T-cell (primary cell): ENCODE data around the gene GAS2L1. TPM values are rescaled to one million over a fixed set of nuclear protein-coding genes. Genes with fewer than 3 reads are reported as not detected.

Source experiments
- ATAC-seq, 4 experiments: fragments of 200-7000 bp in 3 of 4; fragments of 150-1000 bp in 1 of 4; cut with Tn5 transposase; replicated peaks in 1 of 4; 1 replicate in 3 of 4; 2 replicates in 1 of 4; pipeline ENCODE4 v1.10.0; 2021; ENCODE audit warnings: moderate library complexity in 3 of 4, mild to moderate bottlenecking in 2 of 4, moderate number of reproducible peaks in 1 of 4
- CTCF ChIA-PET, 2 donors: fragments of 300-600 bp; sonication (Branson Sonifier 250); formaldehyde crosslinking; loops; one replicate each; lab custom pipeline; 2022; ENCODE audit warnings: antibody characterized with exemption in 2 of 2; lab: Charles Lee
- POLR2A ChIA-PET, 2 donors: fragments of 300-600 bp; sonication (Branson Sonifier 250); formaldehyde crosslinking; loops; one replicate each; lab custom pipeline; 2022; ENCODE audit warnings: antibody characterized with exemption in 2 of 2; lab: Charles Lee
- DNase-seq, 35 experiments: peaks; one replicate each; pipeline versions ENCODE4 v3.0.0 to v3.0.0-alpha.2; 2013 to 2023
- H3K27ac ChIP-seq: one replicate; pipeline ENCODE4 v1.5.1; 2013; ENCODE audit warnings: low read length
- H3K27me3 ChIP-seq, 2 experiments: replicated peaks in 1 of 2; 1 replicate in 1 of 2; 2 replicates in 1 of 2; pipeline versions ENCODE4 v1.6.1 to v1.7.0; 2013; ENCODE audit warnings: low read length in 1 of 2, mixed read lengths in 1 of 2; ENCODE audit not compliant: control insufficient read depth in 2 of 2, insufficient read depth in 2 of 2; ENCODE audit errors: extremely low read depth in 1 of 2
- H3K36me3 ChIP-seq, 2 donors: 1 replicate in 1 of 2; 2 replicates in 1 of 2; pipeline versions ENCODE4 v1.6.1 to v1.7.0; 2013; ENCODE audit warnings: low read length in 1 of 2; ENCODE audit not compliant: control insufficient read depth in 2 of 2, insufficient read depth in 1 of 2; ENCODE audit errors: extremely low read depth in 1 of 2
- H3K4me1 ChIP-seq, 2 experiments: 1 replicate in 1 of 2; 2 replicates in 1 of 2; pipeline versions ENCODE4 v1.6.1 to v1.7.0; 2013; ENCODE audit warnings: low read length in 2 of 2, mixed read lengths in 1 of 2; ENCODE audit not compliant: insufficient read depth in 2 of 2, control insufficient read depth in 1 of 2; ENCODE audit errors: extremely low read depth in 1 of 2
- H3K4me3 ChIP-seq, 2 donors: 1 replicate in 1 of 2; 2 replicates in 1 of 2; pipeline versions ENCODE4 v1.5.1 to v1.7.0; 2013; ENCODE audit warnings: mild to moderate bottlenecking in 2 of 2, low read length in 1 of 2, moderate library complexity in 1 of 2; ENCODE audit not compliant: control insufficient read depth in 1 of 2; ENCODE audit errors: extremely low read depth in 1 of 2
- H3K9me3 ChIP-seq: 2 replicates; pipeline ENCODE4 v1.7.0; 2013
- H3K27ac Mint-ChIP-seq, 2 donors: one replicate each; pipeline ENCODE4 v1.8.0; 2020 to 2021; ENCODE audit warnings: mild to moderate bottlenecking in 2 of 2, mixed read lengths in 2 of 2
- H3K27me3 Mint-ChIP-seq, 2 donors: one replicate each; pipeline ENCODE4 v1.8.0; 2021 to 2022; ENCODE audit warnings: mixed read lengths in 2 of 2
- H3K36me3 Mint-ChIP-seq: one replicate; pipeline ENCODE4 v1.8.0; 2021; ENCODE audit warnings: mixed read lengths
- H3K4me1 Mint-ChIP-seq, 3 donors: one replicate each; pipeline ENCODE4 v1.8.0; 2020 to 2022; ENCODE audit warnings: mixed read lengths in 3 of 3, mild to moderate bottlenecking in 1 of 3
- H3K4me3 Mint-ChIP-seq, 3 donors: one replicate each; pipeline ENCODE4 v1.8.0; 2020 to 2022; ENCODE audit warnings: mild to moderate bottlenecking in 3 of 3, mixed read lengths in 3 of 3, moderate library complexity in 3 of 3
- H3K9me3 Mint-ChIP-seq, 3 donors: one replicate each; pipeline ENCODE4 v1.8.0; 2020 to 2022; ENCODE audit warnings: mixed read lengths in 3 of 3
- WGBS: methylation state at CpG from one replicate; pipeline ENCODE4 v1.1.5; 2013; ENCODE audit warnings: missing lambda C conversion rate; ENCODE audit not compliant: insufficient coverage; 5-methylcytosine and 5-hydroxymethylcytosine counted together
- total RNA-seq, 35 experiments: library from RNA in 6 of 35; stranded (reverse) in 6 of 35; fragments of 120-200 nt in 1 of 35; gene quantifications; one replicate each; pipeline versions ENCODE4 v1.2.1 to v1.2.4 and lab custom pipeline; 2013 to 2026

GAS2L1 gene
- total RNA-seq, 5 donors from 2014 or later (not counting 1 experiment from before 2014, with no cell fraction given), result 0.53 to 1.2 (median 0.85) TPM

DNA sequence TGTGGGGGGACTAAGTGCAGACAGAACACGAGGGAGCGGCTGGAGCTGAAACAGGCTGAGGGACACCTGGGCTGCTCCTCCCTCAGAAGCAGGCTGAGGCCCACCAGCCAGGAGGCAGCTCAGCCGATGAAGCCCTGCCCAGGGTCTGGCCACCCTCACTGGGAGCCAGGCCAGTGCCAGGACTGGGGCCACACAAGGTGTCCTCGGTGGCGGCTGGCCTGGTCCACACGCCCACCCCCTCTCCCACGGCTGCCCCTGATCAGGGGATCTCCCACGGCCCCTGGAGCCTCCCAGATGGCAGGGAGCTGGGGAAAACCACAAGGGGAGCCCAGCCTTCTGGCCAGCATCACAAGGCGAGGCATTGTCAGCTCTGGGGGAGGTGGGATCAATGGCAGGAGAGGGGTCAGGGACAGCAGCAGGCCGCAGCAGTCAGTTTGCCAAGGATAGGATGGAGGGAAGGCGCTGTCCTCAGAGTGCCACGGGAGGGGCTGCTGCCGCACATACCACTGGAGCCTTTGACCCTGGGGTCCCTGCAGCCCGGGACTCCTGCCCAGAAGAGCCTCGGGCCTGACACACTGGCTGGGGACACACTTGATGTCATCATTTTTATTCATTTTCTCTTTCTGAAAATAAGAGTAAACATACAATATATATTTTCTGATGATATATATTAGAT is 20.8 kb downstream of the GAS2L1 start:
- H3K27me3 ChIP-seq, result no peaks in the 10 kb centered on the region
- peaks cover 4 to 37% of the 10 kb centered on the region in 2 donors for H3K36me3 ChIP-seq
- ChIA-PET POLR2A (interaction anchor here in 1 of 2 donors (0.6 kb wide), 1 partner anchor 167 kb away, joined by 6 read pairs; no protein-coding TSS in a partner anchor), CTCF (no interaction called here)
- no peaks in the 10 kb centered on the region for H3K9me3 Mint-ChIP-seq
- H3K9me3 ChIP-seq, result no peaks in the 10 kb centered on the region
- H3K27me3 Mint-ChIP-seq, result no peaks in the 10 kb centered on the region
- WGBS, result 95% methylated on average over 8 of the region's 15 CpGs
- H3K4me1 ChIP-seq, result no peaks in the 10 kb centered on the region
- H3K4me3 ChIP-seq, result no peak overlapping the region
- ATAC-seq (no peak), DNase-seq (no peak)
- H3K4me1 Mint-ChIP-seq, result no peaks in the 10 kb centered on the region
- H3K36me3 Mint-ChIP-seq, result peaks cover 7% of the 10 kb centered on the region
- H3K27ac ChIP-seq, result no peak overlapping the region
- no peak overlapping the region for H3K4me3 Mint-ChIP-seq
- H3K27ac Mint-ChIP-seq, result no peak overlapping the region

DNA sequence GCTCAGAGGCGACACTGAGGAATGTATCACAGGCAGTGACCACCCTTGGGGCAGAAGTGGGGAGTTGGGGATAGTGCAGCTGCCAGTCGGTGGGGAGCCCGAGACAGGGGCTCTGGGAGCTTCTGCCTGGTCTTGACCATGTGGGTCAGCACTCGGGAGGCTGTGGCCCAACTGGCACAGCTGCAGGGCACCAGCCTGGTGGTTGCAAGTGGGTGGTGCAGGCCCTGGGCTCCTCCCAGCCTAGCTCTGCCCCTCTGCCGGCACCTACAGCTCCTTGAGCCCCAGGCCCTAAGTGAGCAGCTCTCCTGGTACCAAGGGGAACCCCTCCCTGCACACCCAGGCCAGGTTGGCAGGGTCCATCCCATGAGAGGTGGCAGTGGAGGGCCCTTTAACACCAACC is 21.6 kb downstream of the GAS2L1 start:
- H3K9me3 Mint-ChIP-seq, result no peaks in the 10 kb centered on the region
- Histone ChIP-seq H3K4me3 (no peak overlapping the region), H3K36me3 (peaks cover 4 to 45% of the 10 kb centered on the region in 2 donors), H3K27ac (no peak overlapping the region), H3K4me1 (no peaks in the 10 kb centered on the region), H3K27me3 (no peaks in the 10 kb centered on the region), H3K9me3 (no peaks in the 10 kb centered on the region)
- ATAC-seq (no peak), DNase-seq (no peak)
- ChIA-PET POLR2A (no interaction called here), CTCF (no interaction called here)
- H3K4me1 Mint-ChIP-seq, result no peaks in the 10 kb centered on the region
- H3K4me3 Mint-ChIP-seq, result no peak overlapping the region
- H3K36me3 Mint-ChIP-seq, result peaks cover 7% of the 10 kb centered on the region
- H3K27me3 Mint-ChIP-seq, result no peaks in the 10 kb centered on the region
- WGBS, result 90% methylated on average over 3 of the region's 5 CpGs
- no peak overlapping the region for H3K27ac Mint-ChIP-seq

- 95% methylated on average over 26 of the region's 34 CpGs for WGBS
- Histone ChIP-seq H3K4me3 (no peak overlapping the region), H3K27me3 (no peaks in the 10 kb centered on the region), H3K4me1 (no peaks in the 10 kb centered on the region), H3K9me3 (no peaks in the 10 kb centered on the region), H3K27ac (no peak overlapping the region), H3K36me3 (peaks cover 4 to 51% of the 10 kb centered on the region in 2 donors)
- POLR2A ChIA-PET, result no interaction called here
- DNase-seq (no peak), ATAC-seq (no peak)
- no peak overlapping the region for H3K27ac Mint-ChIP-seq
- no peaks in the 10 kb centered on the region for H3K27me3 Mint-ChIP-seq
- H3K4me3 Mint-ChIP-seq, result no peak overlapping the region
- H3K9me3 Mint-ChIP-seq, result no peaks in the 10 kb centered on the region
- CTCF ChIA-PET, result no interaction called here
- peaks cover 14% of the 10 kb centered on the region for H3K36me3 Mint-ChIP-seq
- no peaks in the 10 kb centered on the region for H3K4me1 Mint-ChIP-seq
These were observed 22.4 kb downstream of the GAS2L1 start for GRCh38 chr22:29328566-29329500.

GRCh38 chr22:29329581-29329980 is 23.1 kb downstream of the GAS2L1 start:
- Mint-ChIP-seq H3K9me3 (no peaks in the 10 kb centered on the region), H3K36me3 (peaks cover 14% of the 10 kb centered on the region), H3K27ac (no peak overlapping the region), H3K4me3 (no peak overlapping the region), H3K4me1 (no peaks in the 10 kb centered on the region), H3K27me3 (no peaks in the 10 kb centered on the region)
- DNase-seq (no peak), ATAC-seq (no peak)
- 94% methylated on average over 10 of the region's 11 CpGs for WGBS
- Histone ChIP-seq H3K27ac (no peak overlapping the region), H3K36me3 (peaks cover 7 to 54% of the 10 kb centered on the region in 2 donors), H3K9me3 (no peaks in the 10 kb centered on the region), H3K4me1 (no peaks in the 10 kb centered on the region), H3K4me3 (no peak overlapping the region), H3K27me3 (no peaks in the 10 kb centered on the region)
- ChIA-PET POLR2A (no interaction called here), CTCF (no interaction called here)

DNA sequence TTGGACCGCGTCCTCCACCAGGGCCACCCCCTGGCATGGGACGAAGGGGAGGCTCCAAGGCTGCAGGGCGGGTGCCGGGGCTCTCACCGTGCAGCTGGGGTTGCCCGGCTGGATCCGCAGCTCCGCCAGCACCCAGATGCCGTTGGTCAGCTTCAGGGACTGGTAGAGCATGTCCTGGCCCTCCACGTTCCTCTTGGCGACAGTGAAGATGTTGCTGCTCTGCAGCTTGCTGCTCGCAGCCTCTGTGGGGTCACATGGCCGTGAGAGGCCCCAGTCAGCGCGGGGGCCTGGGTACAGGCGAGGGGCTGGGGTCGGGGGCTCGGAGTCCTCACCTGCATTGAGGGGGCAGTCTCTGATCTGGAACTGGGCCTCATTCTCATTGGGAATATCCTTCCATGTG is 23.8 kb downstream of the GAS2L1 start:
- ATAC-seq, result no peak

DNA sequence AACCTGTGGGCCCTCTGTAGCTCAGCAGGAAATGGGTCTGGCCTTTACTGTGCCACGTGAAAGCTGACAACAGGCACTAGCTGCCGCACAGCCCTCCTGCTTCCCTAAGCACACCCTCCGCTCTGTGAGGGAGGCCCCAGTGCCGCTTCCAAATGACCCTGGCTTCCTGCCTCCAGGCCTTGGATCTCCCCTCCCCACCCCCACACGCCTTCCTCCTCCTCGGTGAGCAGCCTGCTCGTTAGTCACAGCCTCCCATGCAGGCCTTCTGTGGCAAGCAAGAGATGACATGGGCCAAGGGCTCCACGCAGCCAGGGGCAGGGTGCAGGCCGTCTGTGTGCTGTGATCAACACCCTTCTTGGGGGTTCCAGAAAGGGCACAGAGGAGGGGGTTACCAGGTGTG is 24.3 kb downstream of the GAS2L1 start:
- CTCF ChIA-PET, result no interaction called here
- H3K27me3 Mint-ChIP-seq, result no peaks in the 10 kb centered on the region
- ATAC-seq, result no peak
- H3K27ac ChIP-seq, result no peak overlapping the region
- POLR2A ChIA-PET, result no interaction called here
- no peaks in the 10 kb centered on the region for H3K27me3 ChIP-seq
- no peak overlapping the region for H3K27ac Mint-ChIP-seq
- no peak overlapping the region for H3K4me3 ChIP-seq
- H3K36me3 ChIP-seq, result peaks cover 7 to 59% of the 10 kb centered on the region in 2 donors
- H3K9me3 Mint-ChIP-seq, result no peaks in the 10 kb centered on the region
- H3K9me3 ChIP-seq, result no peaks in the 10 kb centered on the region
- no peak for DNase-seq
- H3K36me3 Mint-ChIP-seq, result peaks cover 18% of the 10 kb centered on the region
- 89% methylated on average over 9 of the region's 9 CpGs for WGBS
- H3K4me1 ChIP-seq, result no peaks in the 10 kb centered on the region
- no peaks in the 10 kb centered on the region for H3K4me1 Mint-ChIP-seq
- no peak overlapping the region for H3K4me3 Mint-ChIP-seq

More for the DNA sequence above, 23.8 kb downstream of the GAS2L1 start:
- Histone ChIP-seq H3K9me3 (no peaks in the 10 kb centered on the region), H3K27me3 (no peaks in the 10 kb centered on the region), H3K36me3 (peaks cover 7 to 59% of the 10 kb centered on the region in 2 donors), H3K4me3 (no peak overlapping the region), H3K27ac (no peak overlapping the region), H3K4me1 (no peaks in the 10 kb centered on the region)
- WGBS, result 96% methylated on average over 18 of the region's 19 CpGs
- H3K4me3 Mint-ChIP-seq, result no peak overlapping the region
- H3K9me3 Mint-ChIP-seq, result no peaks in the 10 kb centered on the region
- H3K27me3 Mint-ChIP-seq, result no peaks in the 10 kb centered on the region
- H3K4me1 Mint-ChIP-seq, result no peaks in the 10 kb centered on the region
- POLR2A ChIA-PET, result no interaction called here
- DNase-seq, result no peak
- H3K27ac Mint-ChIP-seq, result no peak overlapping the region
- H3K36me3 Mint-ChIP-seq, result peaks cover 14% of the 10 kb centered on the region
- CTCF ChIA-PET, result no interaction called here
